HG03139 (cell line): Measurements from ENCODE around the gene CBX6.
"Not testable (repeated sequence)": the region's sequence is repeated elsewhere in the genome, so short reads cannot be mapped to it uniquely, and the experiment has no call there.

Experiments
- ATAC-seq: cut with Tn5 transposase; IDR thresholded peaks from one replicate; pipeline ENCODE4 v1.9.1; 2021; ENCODE audit not compliant: unreplicated experiment

The CBX6 gene

DNA sequence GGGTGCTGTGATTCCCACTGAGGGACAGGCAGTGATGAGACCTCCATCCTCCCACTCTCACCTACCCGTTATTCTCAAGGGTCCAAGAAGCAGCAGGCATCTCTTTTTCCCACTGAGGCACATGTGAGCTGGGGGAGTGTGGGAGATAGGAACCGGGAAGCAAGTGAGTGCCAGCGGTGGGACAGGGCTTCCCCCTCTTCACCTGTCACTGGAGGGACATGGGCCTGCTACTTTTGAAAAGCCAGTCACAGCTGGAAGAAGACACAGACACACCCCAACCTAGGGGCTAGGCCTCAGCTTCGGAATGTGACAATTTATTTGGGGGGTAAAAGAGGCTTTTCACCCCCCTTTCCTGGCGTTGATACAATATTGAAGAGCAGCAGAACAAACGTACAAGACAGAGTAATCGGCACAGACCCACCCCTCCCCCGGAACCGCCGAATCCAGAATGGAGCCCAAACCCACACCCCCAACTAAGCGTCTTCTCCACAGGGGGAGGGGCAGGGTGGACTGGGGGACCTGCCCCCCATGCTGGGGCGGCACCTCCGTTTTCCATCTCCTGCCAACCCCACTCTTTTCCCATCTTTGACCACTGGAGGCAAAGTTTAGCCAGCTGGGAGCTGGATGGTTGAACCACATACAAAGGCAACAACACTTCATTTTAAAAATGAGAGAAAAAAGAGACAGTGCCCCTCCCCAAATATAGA lies 10.7 kb downstream of the CBX6 start:
- ATAC-seq: no peak

GRCh38 chr22:38860283-38861169 lies 11.5 kb downstream of the CBX6 start:
- no peak for ATAC-seq

DNA sequence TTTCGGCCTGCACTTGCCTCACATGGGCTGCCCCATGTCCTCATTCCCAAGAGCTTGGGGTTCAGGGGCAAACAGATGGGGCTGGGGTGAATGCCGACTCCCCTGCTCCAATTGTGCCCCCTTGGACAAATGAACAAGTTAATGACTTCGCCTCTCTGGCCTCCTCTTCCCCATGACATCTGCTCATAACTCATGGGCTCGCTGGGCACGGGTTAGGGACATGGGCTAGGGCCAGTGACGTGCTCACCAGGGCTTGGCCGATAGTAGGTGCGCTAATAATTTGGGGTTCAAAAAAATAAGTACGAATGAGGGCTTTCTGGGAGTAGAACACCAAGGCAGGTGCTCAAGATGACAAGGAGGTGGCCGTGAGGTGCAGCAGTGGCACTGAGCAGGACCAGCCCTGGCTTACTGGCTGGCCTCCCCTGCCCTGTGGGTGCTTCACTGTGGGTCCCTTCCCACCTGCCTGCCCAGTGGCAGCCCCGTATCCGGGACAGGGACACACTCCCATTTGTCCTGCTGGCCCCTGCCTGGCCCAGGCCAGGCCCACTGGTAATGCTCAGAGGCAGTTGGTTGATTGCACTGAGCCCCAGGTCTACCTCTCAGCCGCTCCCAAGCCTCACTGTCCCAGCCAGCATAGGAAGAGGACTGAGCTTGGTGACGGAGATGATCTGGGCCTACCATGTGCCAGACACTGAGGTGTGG lies 12.3 kb downstream of the CBX6 start:
- no peak for ATAC-seq

- ATAC-seq: no peak
Observed at GRCh38 chr22:38858492-38858891, 13.5 kb downstream of the CBX6 start.

DNA sequence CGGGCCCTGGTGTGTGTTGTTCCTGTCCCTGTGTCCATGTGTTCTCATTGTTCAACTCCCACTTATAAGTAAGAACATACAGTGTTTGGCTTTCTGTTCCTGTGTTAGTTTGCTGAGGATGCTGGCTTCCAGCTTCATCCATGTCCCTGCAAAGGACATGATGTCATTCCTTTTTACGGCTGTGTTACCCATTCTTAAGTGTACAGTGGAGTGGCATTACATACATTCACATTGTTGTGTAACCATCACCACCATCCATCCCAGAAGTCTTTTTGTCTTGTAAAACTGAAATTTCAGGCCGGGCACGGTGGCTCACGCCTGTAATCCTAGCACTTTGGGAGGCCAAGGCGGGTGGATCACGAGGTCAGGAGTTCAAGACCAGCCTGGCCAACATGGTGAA lies 17.5 kb downstream of the CBX6 start:
- ATAC-seq: not testable (repeated sequence)

DNA sequence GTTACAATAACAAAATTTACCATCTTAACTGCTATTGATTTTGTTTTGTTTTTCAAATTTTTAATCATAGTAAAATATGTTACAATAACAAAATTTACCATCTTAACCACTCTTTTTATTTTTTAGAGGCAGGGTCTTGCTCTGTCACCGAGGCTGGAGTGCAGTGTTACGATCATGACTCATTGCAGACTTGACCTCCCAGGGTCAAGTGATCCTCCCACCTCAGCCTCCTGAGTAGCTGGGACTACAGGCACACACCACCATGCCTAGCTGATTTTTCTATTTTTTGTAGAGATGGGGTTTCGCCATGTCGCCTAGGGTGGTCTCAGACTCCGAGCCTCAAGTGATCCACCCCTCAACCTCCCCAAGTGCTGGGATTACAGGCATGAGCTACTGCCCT lies 18.1 kb downstream of the CBX6 start:
- ATAC-seq: not testable (repeated sequence)

DNA sequence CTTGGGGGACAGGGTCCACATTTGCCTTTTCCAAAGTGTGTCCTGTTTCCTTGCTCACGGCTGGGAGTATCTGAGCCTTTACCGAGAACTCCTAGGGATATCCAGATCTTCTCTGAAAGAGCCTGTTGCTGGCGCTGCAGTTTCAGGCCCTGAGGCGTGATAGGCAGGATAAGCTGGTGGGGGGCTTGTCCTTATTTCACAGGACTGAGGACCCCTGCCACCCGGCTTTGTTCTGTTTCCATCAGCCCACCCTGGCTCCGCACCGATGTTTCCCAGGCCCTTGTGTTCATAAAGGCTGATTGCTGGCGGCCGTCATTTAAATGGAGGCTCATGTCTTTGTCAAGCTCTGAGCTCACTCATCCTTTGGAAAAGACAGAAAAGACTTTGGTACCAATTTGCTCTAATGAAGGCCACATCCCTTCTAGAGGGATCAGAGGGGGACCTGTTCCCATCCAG lies 18.8 kb downstream of the CBX6 start:
- ATAC-seq: no peak

DNA sequence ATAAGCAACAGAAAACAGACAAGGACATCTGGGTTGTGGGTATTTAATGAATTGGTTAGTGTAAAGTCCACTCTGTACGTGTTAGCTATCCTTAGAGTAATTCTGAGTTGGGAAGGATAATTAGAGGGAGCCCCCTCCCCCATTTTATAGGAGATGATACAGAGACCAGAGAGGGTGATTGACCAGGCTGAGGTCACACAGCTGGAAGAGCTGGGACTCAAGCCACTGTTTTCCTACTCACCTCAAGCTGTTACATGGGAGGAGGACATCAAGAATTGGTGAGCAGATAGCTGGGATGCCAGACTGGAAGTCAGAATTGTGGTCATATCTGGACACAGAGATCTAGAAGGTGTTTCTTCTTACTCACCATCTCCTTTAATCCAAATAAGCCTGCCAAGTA lies 19.5 kb downstream of the CBX6 start:
- ATAC-seq: no peak

- no peak for ATAC-seq
Observed at GRCh38 chr22:38850941-38851849, 20.8 kb downstream of the CBX6 start.

- no peak for ATAC-seq
Observed at GRCh38 chr22:38850399-38850798, 21.6 kb downstream of the CBX6 start.

DNA sequence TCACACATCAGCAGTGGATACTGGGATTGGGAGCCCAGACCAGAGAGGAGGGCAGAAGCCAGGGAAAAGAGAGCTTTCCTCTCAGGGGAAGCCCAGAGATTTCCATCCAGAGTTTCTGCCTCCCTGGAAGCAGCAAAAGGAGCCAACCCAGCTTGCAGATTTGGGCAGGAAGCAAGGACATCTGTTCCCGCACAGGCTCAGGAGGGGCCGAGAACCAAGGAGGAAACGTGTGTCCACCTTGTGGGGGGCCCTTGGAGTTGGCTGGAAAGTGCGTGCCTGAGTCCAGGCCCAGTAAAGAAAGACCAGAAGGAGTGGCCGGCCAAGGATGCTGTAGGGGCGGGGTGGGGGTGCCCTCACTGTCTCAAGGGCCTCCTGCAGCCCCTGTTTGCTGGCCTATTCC lies 22.2 kb downstream of the CBX6 start:
- ATAC-seq: no peak

DNA sequence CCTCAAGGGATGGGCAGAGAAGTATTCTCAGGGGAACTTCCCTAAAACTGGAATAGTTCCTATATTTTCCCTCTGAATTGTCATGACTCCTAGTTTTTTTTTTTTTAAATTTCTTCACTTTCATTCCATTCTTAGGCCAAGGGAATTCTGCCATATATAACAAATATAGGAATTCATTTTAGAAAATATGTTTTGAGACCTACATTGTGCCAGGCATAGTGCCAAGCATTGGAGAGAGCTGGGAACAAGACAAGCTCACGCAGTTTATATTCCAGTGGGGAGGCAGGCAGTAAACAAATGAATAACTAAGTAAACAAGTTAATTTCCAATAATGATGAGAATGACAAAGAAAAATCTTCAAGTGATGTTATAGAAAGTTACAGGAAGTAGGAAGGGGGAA lies 25.6 kb downstream of the CBX6 start:
- ATAC-seq: no peak

GRCh38 chr22:38845004-38845740 lies 26.8 kb downstream of the CBX6 start:
- ATAC-seq: no peak

GRCh38 chr22:38844315-38845003 lies 27.6 kb downstream of the CBX6 start:
- ATAC-seq: no peak

DNA sequence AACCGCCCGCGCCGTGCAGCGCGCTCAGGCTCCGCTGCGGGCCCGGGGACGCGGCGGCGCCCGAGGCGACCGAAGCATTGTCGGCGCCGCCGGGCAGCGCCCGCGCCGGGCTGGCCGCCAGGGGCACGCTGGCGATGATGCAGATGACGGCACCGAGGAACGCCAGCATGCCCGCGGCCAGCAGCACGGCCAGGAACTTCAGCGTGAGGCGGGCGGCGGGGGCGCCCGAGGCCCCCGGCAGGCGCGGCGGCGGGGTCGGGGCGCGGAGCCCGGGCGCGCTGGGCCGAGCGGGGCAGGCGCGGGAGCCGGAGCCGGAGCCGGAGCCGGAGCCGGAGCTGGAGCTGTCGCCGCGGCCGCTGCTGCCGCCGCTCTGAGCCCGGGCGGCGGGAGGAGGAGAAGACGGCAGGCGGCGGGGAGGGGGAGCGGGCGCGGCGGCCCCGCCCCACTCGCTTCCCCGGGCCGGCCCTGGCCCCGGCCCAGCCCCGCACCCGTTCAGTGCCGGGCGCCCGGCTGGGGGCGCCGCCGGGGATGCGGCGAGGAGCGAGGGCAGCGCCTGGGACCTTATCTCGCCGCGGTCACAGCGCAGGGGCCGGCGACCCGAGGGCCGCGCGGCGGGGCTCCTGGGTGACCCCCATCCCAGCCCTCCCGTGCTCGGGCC lies 28.2 kb downstream of the CBX6 start, which contains the start of gene NPTXR:
TSS of gene NPTXR (minus strand) at position 372 of the 658 bp plus-strand sequence.
- ATAC-seq: no peak

DNA sequence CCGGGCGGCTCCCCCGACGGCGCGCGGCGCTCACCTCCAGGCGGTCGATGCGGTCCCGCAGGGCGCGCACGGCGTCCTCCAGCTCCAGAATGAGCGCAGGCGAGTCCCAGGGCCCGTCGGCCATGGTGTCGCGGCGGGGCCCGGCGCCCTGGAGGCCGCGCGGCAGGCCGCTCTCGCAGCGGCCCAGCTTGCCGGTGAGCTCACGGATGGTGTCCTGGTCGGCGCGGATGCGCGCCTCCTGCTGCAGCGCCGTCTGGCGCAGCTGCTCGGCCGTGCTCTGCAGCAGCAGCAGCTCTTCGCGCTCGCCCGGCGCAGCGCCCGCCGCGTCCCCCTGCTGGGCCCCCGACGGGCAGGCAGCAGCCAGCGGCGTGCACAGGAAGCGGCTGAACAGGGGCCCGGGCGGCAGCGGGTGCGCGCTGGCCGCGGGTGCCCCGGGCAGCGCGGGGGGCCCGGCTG lies 28.8 kb downstream of the CBX6 start:
- no peak for ATAC-seq

GRCh38 chr22:38842512-38843200 lies 29.4 kb downstream of the CBX6 start:
- no peak for ATAC-seq

- ATAC-seq: no peak
Observed at GRCh38 chr22:38841635-38842034, 30.4 kb downstream of the CBX6 start.
